Retinal pigment epithelial cell (primary cell): ENCODE data around the gene SMURF1.

Source experiments
- DNase-seq: peaks from one replicate; pipeline ENCODE4 v3.0.0-alpha.2; 2010; ENCODE audit warnings: low read depth
- H3K4me3 ChIP-seq: 2 replicates; pipeline ENCODE4 v1.5.1; 2011; ENCODE audit warnings: mild to moderate bottlenecking, low read length, control low read depth, moderate library complexity
- CTCF ChIP-seq: conservative IDR thresholded peaks from 2 replicates; pipeline ENCODE4 v1.5.1; 2011; ENCODE audit warnings: low read depth, low read length, control low read depth, inconsistent platforms

Gene SMURF1

GRCh38 chr7:99141841-99142726 lies 1.8 kb downstream of the SMURF1 start:
- no peak for TF ChIP-seq CTCF
- peak overlapping the region; percentile 61 for H3K4me3 ChIP-seq
- DNase-seq = no peak

- DNase-seq = no peak
- TF ChIP-seq CTCF = no peak
- H3K4me3 ChIP-seq = peak overlapping the region; percentile 61
Measured at GRCh38 chr7:99141334-99141733, 2.6 kb downstream of the SMURF1 start.

- no peak for DNase-seq
- TF ChIP-seq CTCF = no peak
- H3K4me3 ChIP-seq = peak overlapping the region; percentile 61
Measured at GRCh38 chr7:99140813-99141212, 3.1 kb downstream of the SMURF1 start.

- no peak for TF ChIP-seq CTCF
- H3K4me3 ChIP-seq = no peak overlapping the region
- no peak for DNase-seq
Measured at GRCh38 chr7:99139036-99139435, 4.9 kb downstream of the SMURF1 start.

GRCh38 chr7:99137411-99138180 lies 6.3 kb downstream of the SMURF1 start:
- DNase-seq = no peak
- H3K4me3 ChIP-seq = peak overlapping the region; percentile 24
- no peak for TF ChIP-seq CTCF

- TF ChIP-seq CTCF = no peak
- H3K4me3 ChIP-seq = no peak overlapping the region
- no peak for DNase-seq
Measured at GRCh38 chr7:99135938-99136337, 8.0 kb downstream of the SMURF1 start.
